GM12878 (cell line): ENCODE results near the gene CSMD2. TPM values are rescaled to one million over a fixed set of nuclear protein-coding genes. Genes with fewer than 3 reads are reported as not detected.

ENCODE experiments used
- ATAC-seq: fragments of 200-7000 bp; cut with Tn5 transposase; 3 replicates; pipeline ENCODE4 v1.9.1; 2020; ENCODE audit warnings: mild to moderate bottlenecking, moderate library complexity
- BruUV-seq: library from RNA; stranded (reverse); fragments of 400-500 nt; replicated peaks from 2 replicates; lab custom pipeline; 2021; lab: Mats Ljungman, UMichigan
- CTCF ChIA-PET: fragments of 300-600 bp; sonication (Branson Sonifier 250); formaldehyde crosslinking; extraction: SDS; loops from one replicate; lab custom pipeline; 2021; ENCODE audit warnings: inconsistent platforms; lab: Yijun Ruan, JAX
- POLR2A ChIA-PET: fragments of 350-600 bp; formaldehyde crosslinking; extraction: SDS; loops from one replicate; lab custom pipeline; 2021; ENCODE audit warnings: inconsistent platforms; lab: Charles Lee
- RAD21 ChIA-PET: fragments of 300-600 bp; sonication (Branson Sonifier 250); formaldehyde crosslinking; loops from one replicate; lab custom pipeline; 2023; ENCODE audit warnings: antibody characterized with exemption; ENCODE audit not compliant: unreplicated experiment; lab: Charles Lee
- SMC1A ChIA-PET: fragments of 300-600 bp; sonication (Branson Sonifier 250); formaldehyde crosslinking; loops from one replicate; lab custom pipeline; 2023; ENCODE audit not compliant: unreplicated experiment, uncharacterized antibody; lab: Charles Lee
- DNase-seq: peaks from one replicate; pipeline ENCODE4 v3.0.0-alpha.2; 2011; ENCODE audit warnings: low read depth, low spot score
- FAIRE-seq: peaks from 3 replicates; lab custom pipeline; 2011; peaks lifted over from hg19 to GRCh38; lab: Jason Lieb, UNC
- H2AFZ ChIP-seq: 2 replicates; pipeline ENCODE4 v1.6.0; 2011; ENCODE audit warnings: low read depth, low read length, control low read depth; ENCODE audit not compliant: control insufficient read depth
- H3K27ac ChIP-seq: 2 replicates; pipeline ENCODE4 v1.5.1; 2011; ENCODE audit warnings: control low read depth; ENCODE audit not compliant: control insufficient read depth, insufficient read depth
- H3K27me3 ChIP-seq, 2 experiments: replicated peaks in 1 of 2; 2 replicates each; pipeline versions ENCODE4 v1.6.0 to v1.6.1; 2011; ENCODE audit warnings: low read length in 1 of 2; ENCODE audit not compliant: control insufficient read depth in 2 of 2, insufficient read depth in 2 of 2
- H3K36me3 ChIP-seq, 2 experiments: 2 replicates each; pipeline ENCODE4 v1.5.1; 2011; ENCODE audit warnings: low read length in 1 of 2; ENCODE audit not compliant: control insufficient read depth in 2 of 2, insufficient read depth in 2 of 2
- H3K4me1 ChIP-seq: 2 replicates; pipeline ENCODE4 v1.6.1; 2011; ENCODE audit warnings: mild to moderate bottlenecking, low read length, moderate library complexity, mixed read lengths; ENCODE audit not compliant: control insufficient read depth, insufficient read depth
- H3K4me2 ChIP-seq: 2 replicates; pipeline ENCODE4 v1.6.0; 2011; ENCODE audit warnings: control low read depth; ENCODE audit not compliant: control insufficient read depth, insufficient read depth
- H3K4me3 ChIP-seq: fragments of 200-600 bp; sonication (generic); 2 replicates; pipeline ENCODE4 v1.5.1; 2016
- H3K79me2 ChIP-seq: 2 replicates; pipeline ENCODE4 v1.6.0; 2011; ENCODE audit warnings: low read length; ENCODE audit not compliant: control insufficient read depth, insufficient read depth
- H3K9ac ChIP-seq: 2 replicates; pipeline ENCODE4 v1.8.0; 2011; ENCODE audit warnings: low read length, control low read depth, mixed read lengths; ENCODE audit not compliant: control insufficient read depth, insufficient read depth
- H3K9me3 ChIP-seq: replicated peaks from 3 replicates; pipeline ENCODE4 v1.5.1; 2011; ENCODE audit warnings: mild to moderate bottlenecking, low read length; ENCODE audit not compliant: control insufficient read depth, insufficient read depth
- H4K20me1 ChIP-seq: 2 replicates; pipeline ENCODE4 v1.6.0; 2011; ENCODE audit not compliant: control insufficient read depth, insufficient read depth
- HDAC2 ChIP-seq: fragments of 200-600 bp; sonication (generic); IDR thresholded peaks from 2 replicates; pipeline ENCODE4 v1.6.1; 2017
- SMC3 ChIP-seq: IDR thresholded peaks from 2 replicates; pipeline ENCODE4 v1.6.1; 2011; ENCODE audit warnings: low read length, improper control_type of control experiment, borderline replicate concordance
- WGBS: methylation state at CpG from one replicate; pipeline ENCODE4 v1.1.6; 2016; ENCODE audit warnings: low lambda C conversion rate; ENCODE audit not compliant: insufficient replicate concordance, insufficient coverage; ENCODE audit errors: missing lambda C conversion rate; 5-methylcytosine and 5-hydroxymethylcytosine counted together
- in situ Hi-C: fragments of 300-500 bp; cut with MboI; formaldehyde crosslinking; loops from 9 replicates; pipeline ENCODE4 v1.14.3; 2018; ENCODE audit warnings: mixed read lengths
- intact Hi-C: fragments of 100-400 bp; cut with micrococcal nuclease; formaldehyde crosslinking; loops from one replicate; pipeline ENCODE4 v1.14.2; 2022; ENCODE audit not compliant: unreplicated experiment
- polyA plus RNA-seq, 11 experiments: library from polyadenylated mRNA; depleted of rRNA in 4 of 11; unstranded in 6 of 11; stranded (reverse) in 5 of 11; fragments of >200 nt; fragmentation: Nextera tagmentation in 4 of 11; fragmentation: Illumina TruSeq in 1 of 11; extraction: Ambion mirVana in 4 of 11; extraction: Trizol in 1 of 11; gene quantifications; 1 replicate in 1 of 11; 2 replicates in 10 of 11; pipeline versions ENCODE4 v1.2.1 to v1.2.3, GENCODE V29; 2011 to 2016; ENCODE audit warnings: inconsistent platforms in 2 of 11, missing spikeins in 2 of 11, low read depth in 1 of 11
- total RNA-seq, 4 experiments: library from RNA; depleted of rRNA in 3 of 4; stranded (reverse); fragments of >200 nt in 3 of 4; fragmentation: Illumina TruSeq in 1 of 4; extraction: Trizol in 1 of 4; gene quantifications; 2 replicates each; pipeline versions ENCODE4 v1.2.1 to v1.2.3, GENCODE V29; 2013 to 2021
- TF ChIP-seq, protein P1 (sequence below): IDR thresholded peaks from 2 replicates; pipeline ENCODE4 v1.6.1; 2012; ENCODE audit warnings: low read depth, low read length, improper control_type of control experiment
- TF ChIP-seq, protein P2 (sequence below): IDR thresholded peaks from 2 replicates; pipeline ENCODE4 v1.6.1; 2012; ENCODE audit warnings: mild to moderate bottlenecking, low read depth, low read length
- TF ChIP-seq, protein P3 (sequence below): IDR thresholded peaks from 2 replicates; pipeline ENCODE4 v1.6.1; 2012; ENCODE audit warnings: low read length, inconsistent platforms

CSMD2 gene
- total and polyA plus RNA-seq, 10 of the 15 experiments (the other 5 are each of a cell fraction or from before 2014, with no cell fraction given), result under 0.01 TPM; not detected in 9

DNA sequence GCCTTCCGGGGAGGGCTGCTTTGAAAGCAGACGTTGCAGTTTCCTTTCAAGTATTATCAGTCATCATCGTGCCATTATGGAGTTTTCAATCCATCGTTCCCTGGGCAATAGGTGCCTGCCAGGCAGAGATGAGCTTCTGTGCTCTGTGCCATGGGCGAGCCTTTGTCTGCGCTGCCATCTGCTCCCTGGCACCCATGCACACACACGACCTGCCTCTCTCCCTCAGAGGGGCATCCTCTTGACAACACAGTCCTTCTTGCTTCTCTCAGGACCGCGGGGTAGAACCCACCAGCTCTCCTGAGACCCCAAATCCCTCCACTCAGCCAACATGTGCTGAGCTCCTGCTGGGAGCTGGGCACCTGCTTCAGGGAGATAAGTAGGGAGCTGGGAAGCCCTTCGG is 151.9 kb downstream of the CSMD2 start:
- CTCF ChIA-PET, result interaction anchor here (1.0 to 3.0 kb wide), 10 partner anchors 8 to 381 kb away, joined by 3 to 15 read pairs (median 6); no protein-coding TSS in a partner anchor
- RAD21 ChIA-PET, result interaction anchor here (0.7 to 0.9 kb wide), 3 partner anchors 74 to 380 kb away, joined by 3 to 5 read pairs (median 3); no protein-coding TSS in a partner anchor
- in situ Hi-C loops, result no loop called here
- Histone ChIP-seq H3K4me2 (no peak overlapping the region), H3K9me3 (no peaks in the 10 kb centered on the region), H3K36me3 (no peaks in the 10 kb centered on the region), H3K79me2 (no peaks in the 10 kb centered on the region), H3K27ac (no peak overlapping the region), H3K4me3 (no peak overlapping the region), H3K9ac (no peak overlapping the region), H2AFZ (no peak overlapping the region), H3K4me1 (no peaks in the 10 kb centered on the region), H3K27me3 (no peaks in the 10 kb centered on the region; a peak in 1 of 4 replicates), H4K20me1 (no peaks in the 10 kb centered on the region)
- DNase-seq, result no peak
- BruUV-seq, result no TSS peak
- 34% methylated on average over 10 of the region's 10 CpGs for WGBS
- SMC1A ChIA-PET, result interaction anchor here (0.8 to 1.8 kb wide), 5 partner anchors 110 to 380 kb away, joined by 3 to 5 read pairs (median 3); no protein-coding TSS in a partner anchor
- TF ChIP-seq, protein P1, sequence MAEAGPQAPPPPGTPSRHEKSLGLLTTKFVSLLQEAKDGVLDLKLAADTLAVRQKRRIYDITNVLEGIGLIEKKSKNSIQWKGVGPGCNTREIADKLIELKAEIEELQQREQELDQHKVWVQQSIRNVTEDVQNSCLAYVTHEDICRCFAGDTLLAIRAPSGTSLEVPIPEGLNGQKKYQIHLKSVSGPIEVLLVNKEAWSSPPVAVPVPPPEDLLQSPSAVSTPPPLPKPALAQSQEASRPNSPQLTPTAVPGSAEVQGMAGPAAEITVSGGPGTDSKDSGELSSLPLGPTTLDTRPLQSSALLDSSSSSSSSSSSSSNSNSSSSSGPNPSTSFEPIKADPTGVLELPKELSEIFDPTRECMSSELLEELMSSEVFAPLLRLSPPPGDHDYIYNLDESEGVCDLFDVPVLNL, result no peak
- TF ChIP-seq SMC3 (no peak), HDAC2 (no peak)
- TF ChIP-seq, protein P2, sequence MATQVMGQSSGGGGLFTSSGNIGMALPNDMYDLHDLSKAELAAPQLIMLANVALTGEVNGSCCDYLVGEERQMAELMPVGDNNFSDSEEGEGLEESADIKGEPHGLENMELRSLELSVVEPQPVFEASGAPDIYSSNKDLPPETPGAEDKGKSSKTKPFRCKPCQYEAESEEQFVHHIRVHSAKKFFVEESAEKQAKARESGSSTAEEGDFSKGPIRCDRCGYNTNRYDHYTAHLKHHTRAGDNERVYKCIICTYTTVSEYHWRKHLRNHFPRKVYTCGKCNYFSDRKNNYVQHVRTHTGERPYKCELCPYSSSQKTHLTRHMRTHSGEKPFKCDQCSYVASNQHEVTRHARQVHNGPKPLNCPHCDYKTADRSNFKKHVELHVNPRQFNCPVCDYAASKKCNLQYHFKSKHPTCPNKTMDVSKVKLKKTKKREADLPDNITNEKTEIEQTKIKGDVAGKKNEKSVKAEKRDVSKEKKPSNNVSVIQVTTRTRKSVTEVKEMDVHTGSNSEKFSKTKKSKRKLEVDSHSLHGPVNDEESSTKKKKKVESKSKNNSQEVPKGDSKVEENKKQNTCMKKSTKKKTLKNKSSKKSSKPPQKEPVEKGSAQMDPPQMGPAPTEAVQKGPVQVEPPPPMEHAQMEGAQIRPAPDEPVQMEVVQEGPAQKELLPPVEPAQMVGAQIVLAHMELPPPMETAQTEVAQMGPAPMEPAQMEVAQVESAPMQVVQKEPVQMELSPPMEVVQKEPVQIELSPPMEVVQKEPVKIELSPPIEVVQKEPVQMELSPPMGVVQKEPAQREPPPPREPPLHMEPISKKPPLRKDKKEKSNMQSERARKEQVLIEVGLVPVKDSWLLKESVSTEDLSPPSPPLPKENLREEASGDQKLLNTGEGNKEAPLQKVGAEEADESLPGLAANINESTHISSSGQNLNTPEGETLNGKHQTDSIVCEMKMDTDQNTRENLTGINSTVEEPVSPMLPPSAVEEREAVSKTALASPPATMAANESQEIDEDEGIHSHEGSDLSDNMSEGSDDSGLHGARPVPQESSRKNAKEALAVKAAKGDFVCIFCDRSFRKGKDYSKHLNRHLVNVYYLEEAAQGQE, result no peak
- TF ChIP-seq, protein P3, sequence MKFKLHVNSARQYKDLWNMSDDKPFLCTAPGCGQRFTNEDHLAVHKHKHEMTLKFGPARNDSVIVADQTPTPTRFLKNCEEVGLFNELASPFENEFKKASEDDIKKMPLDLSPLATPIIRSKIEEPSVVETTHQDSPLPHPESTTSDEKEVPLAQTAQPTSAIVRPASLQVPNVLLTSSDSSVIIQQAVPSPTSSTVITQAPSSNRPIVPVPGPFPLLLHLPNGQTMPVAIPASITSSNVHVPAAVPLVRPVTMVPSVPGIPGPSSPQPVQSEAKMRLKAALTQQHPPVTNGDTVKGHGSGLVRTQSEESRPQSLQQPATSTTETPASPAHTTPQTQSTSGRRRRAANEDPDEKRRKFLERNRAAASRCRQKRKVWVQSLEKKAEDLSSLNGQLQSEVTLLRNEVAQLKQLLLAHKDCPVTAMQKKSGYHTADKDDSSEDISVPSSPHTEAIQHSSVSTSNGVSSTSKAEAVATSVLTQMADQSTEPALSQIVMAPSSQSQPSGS, result no peak
- no peak for ATAC-seq
- intact Hi-C loops, result loop anchor here (10.0 kb wide), 1 partner anchor 378 kb away; no protein-coding TSS in a partner anchor
- no peak for FAIRE-seq
- POLR2A ChIA-PET, result no interaction called here
